ENCODE measurements around the gene ACTL7B.
"Not testable (repeated sequence)": the region's sequence is repeated elsewhere in the genome, so short reads cannot be mapped to it uniquely, and the experiment has no call there.

The ACTL7B gene

GRCh38 chr9:108844391-108844790, 11.4 kb downstream of the ACTL7B start:
- no peak for DNase-seq

GRCh38 chr9:108842610-108843295, 13.0 kb downstream of the ACTL7B start:
- DNase-seq: peak in 1 of 5 donors; percentile 12

- not testable (repeated sequence) for DNase-seq
These were observed 16.2 kb downstream of the ACTL7B start for GRCh38 chr9:108839561-108839960.

GRCh38 chr9:108838017-108838416, 17.8 kb downstream of the ACTL7B start:
- no peak for DNase-seq

GRCh38 chr9:108837530-108837929, 18.3 kb downstream of the ACTL7B start:
- DNase-seq: no peak

GRCh38 chr9:108836781-108837180, 19.0 kb downstream of the ACTL7B start:
- no peak for DNase-seq

- no peak for DNase-seq
These were observed 19.5 kb downstream of the ACTL7B start for GRCh38 chr9:108836319-108836718.

GRCh38 chr9:108835831-108836230, 20.0 kb downstream of the ACTL7B start:
- no peak for DNase-seq

- no peak for DNase-seq
These were observed 20.7 kb downstream of the ACTL7B start for GRCh38 chr9:108834959-108835665.

GRCh38 chr9:108832179-108832500, 23.6 kb downstream of the ACTL7B start:
- DNase-seq: no peak

GRCh38 chr9:108831496-108832178, 24.1 kb downstream of the ACTL7B start:
- DNase-seq: no peak

- no peak for DNase-seq
These were observed 25.5 kb downstream of the ACTL7B start for GRCh38 chr9:108830272-108830671.

- DNase-seq: no peak
These were observed 32.0 kb downstream of the ACTL7B start for GRCh38 chr9:108823829-108824228.

- no peak for DNase-seq
These were observed 39.7 kb downstream of the ACTL7B start for GRCh38 chr9:108816037-108816436.

- DNase-seq: no peak
These were observed 40.6 kb downstream of the ACTL7B start for GRCh38 chr9:108815156-108815555.

- no peak for DNase-seq
These were observed 41.7 kb downstream of the ACTL7B start for GRCh38 chr9:108813951-108814601.

- no peak for DNase-seq
These were observed 43.3 kb downstream of the ACTL7B start for GRCh38 chr9:108812396-108813025.

GRCh38 chr9:108811944-108812343, 43.8 kb downstream of the ACTL7B start:
- no peak for DNase-seq

- DNase-seq: no peak
These were observed 46.5 kb downstream of the ACTL7B start for GRCh38 chr9:108809269-108809668.

Measured in T-helper 1 cell (primary cell).